ENCODE data around the gene GDF7.

Gene GDF7

GRCh38 chr2:20629581-20630171, 37.3 kb upstream of the GDF7 start:
- ATAC-seq = no peak

- ATAC-seq = no peak
Observed at GRCh38 chr2:20630967-20631366, 36.0 kb upstream of the GDF7 start.

GRCh38 chr2:20631617-20632307, 35.2 kb upstream of the GDF7 start:
- no peak for ATAC-seq

- no peak for ATAC-seq
Observed at GRCh38 chr2:20632446-20632990, 34.4 kb upstream of the GDF7 start.

GRCh38 chr2:20633001-20633400, 33.9 kb upstream of the GDF7 start:
- no peak for ATAC-seq

- ATAC-seq = no peak
Observed at GRCh38 chr2:20633794-20634506, 33.0 kb upstream of the GDF7 start.

- no peak for ATAC-seq
Observed at GRCh38 chr2:20634507-20635112, 32.3 kb upstream of the GDF7 start.

GRCh38 chr2:20635113-20635510, 31.8 kb upstream of the GDF7 start:
- no peak for ATAC-seq

GRCh38 chr2:20635675-20636584, 31.0 kb upstream of the GDF7 start:
- peak; percentile 58 to 60 for ATAC-seq

- no peak for ATAC-seq
Observed at GRCh38 chr2:20637147-20637546, 29.8 kb upstream of the GDF7 start.

GRCh38 chr2:20638014-20638413, 28.9 kb upstream of the GDF7 start:
- no peak for ATAC-seq

GRCh38 chr2:20638646-20639430, 28.1 kb upstream of the GDF7 start:
- no peak for ATAC-seq

GRCh38 chr2:20640411-20641122, 26.4 kb upstream of the GDF7 start:
- ATAC-seq = no peak

GRCh38 chr2:20641123-20641985, 25.6 kb upstream of the GDF7 start:
- ATAC-seq = no peak

- peak; percentile 97 to 99 for ATAC-seq
Observed at GRCh38 chr2:20642055-20642971, 24.6 kb upstream of the GDF7 start.

- no peak for ATAC-seq
Observed at GRCh38 chr2:20643060-20643459, 23.9 kb upstream of the GDF7 start.

- ATAC-seq = no peak
Observed at GRCh38 chr2:20643826-20644225, 23.1 kb upstream of the GDF7 start.

GRCh38 chr2:20645301-20645701, 21.6 kb upstream of the GDF7 start:
- no peak for ATAC-seq

GRCh38 chr2:20645761-20646160, 21.2 kb upstream of the GDF7 start:
- ATAC-seq = no peak

Measured in activated CD4-positive, CD25-positive, alpha-beta regulatory T cell treated with anti-CD3 and anti-CD28 coated beads, Interleukin-2, amount 50 U/mL, for 24 hours (primary cell).